OCI-LY3 (cell line): ENCODE data around the gene KRTAP4-16.
"Not testable (repeated sequence)": the region's sequence is repeated elsewhere in the genome, so short reads cannot be mapped to it uniquely, and the experiment has no call there.

Experiments
- H2AFZ ChIP-seq: fragments of 200-600, 300-600 bp; shearing (Covaris generic); 2 replicates; pipeline ENCODE4 v1.6.0; 2014; ENCODE audit warnings: antibody characterized with exemption, low read depth, low read length
- H3K27ac ChIP-seq: fragments of 200-600, 300-600 bp; sonication (generic); 2 replicates; pipeline ENCODE4 v1.5.1; 2014; ENCODE audit warnings: mild to moderate bottlenecking, low read length, moderate library complexity, mixed read lengths
- H3K27me3 ChIP-seq: fragments of 200-600, 300-600 bp; sonication (generic); 2 replicates; pipeline ENCODE4 v1.6.1; 2014; ENCODE audit warnings: low read depth, low read length, mixed read lengths
- H3K36me3 ChIP-seq: fragments of 200-600, 300-600 bp; sonication (generic); replicated peaks from 2 replicates; pipeline ENCODE3; 2014; ENCODE audit warnings: low read depth, low read length, mixed read lengths
- H3K4me1 ChIP-seq: fragments of 300-600, 200-600 bp; sonication (generic); 2 replicates; pipeline ENCODE4 v1.6.1; 2014; ENCODE audit warnings: low read length, mixed read lengths
- H3K4me2 ChIP-seq: fragments of 200-600, 300-600 bp; sonication (generic); 2 replicates; pipeline ENCODE4 v1.6.1; 2014; ENCODE audit warnings: low read length, mixed read lengths
- H3K4me3 ChIP-seq: fragments of 300-600, 200-600 bp; sonication (generic); 2 replicates; pipeline ENCODE4 v1.5.1; 2014; ENCODE audit warnings: antibody characterized with exemption, mild to moderate bottlenecking, low read length, moderate library complexity
- H3K79me2 ChIP-seq: fragments of 300-600, 200-600 bp; shearing (Covaris generic); 2 replicates; pipeline ENCODE4 v1.6.1; 2014; ENCODE audit warnings: mild to moderate bottlenecking, low read length, mixed read lengths
- H3K9ac ChIP-seq: fragments of 300-600, 200-600 bp; shearing (Covaris generic); 2 replicates; pipeline ENCODE4 v1.6.0; 2014; ENCODE audit warnings: mild to moderate bottlenecking, low read length, moderate library complexity
- H3K9me3 ChIP-seq: fragments of 200-600, 300-600 bp; shearing (Covaris generic); 2 replicates; pipeline ENCODE4 v1.6.1; 2014; ENCODE audit warnings: low read length, mixed read lengths; ENCODE audit not compliant: insufficient read depth
- H4K20me1 ChIP-seq: fragments of 200-600, 300-600 bp; sonication (generic); 2 replicates; pipeline ENCODE4 v1.6.1; 2016; ENCODE audit warnings: low read length, mixed read lengths; ENCODE audit not compliant: insufficient read depth
- CTCF ChIP-seq: fragments of 200-600, 300-600 bp; sonication (generic); IDR thresholded peaks from 2 replicates; pipeline ENCODE4 v1.5.1; 2014; ENCODE audit warnings: antibody characterized with exemption, low read length, low read depth
- EZH2phosphoT487 ChIP-seq: fragments of 200-600 bp; shearing (Covaris generic); IDR thresholded peaks from 2 replicates; pipeline ENCODE4 v1.6.1; 2018; ENCODE audit warnings: antibody characterized with exemption, mixed run types, low read depth

The KRTAP4-16 gene

DNA sequence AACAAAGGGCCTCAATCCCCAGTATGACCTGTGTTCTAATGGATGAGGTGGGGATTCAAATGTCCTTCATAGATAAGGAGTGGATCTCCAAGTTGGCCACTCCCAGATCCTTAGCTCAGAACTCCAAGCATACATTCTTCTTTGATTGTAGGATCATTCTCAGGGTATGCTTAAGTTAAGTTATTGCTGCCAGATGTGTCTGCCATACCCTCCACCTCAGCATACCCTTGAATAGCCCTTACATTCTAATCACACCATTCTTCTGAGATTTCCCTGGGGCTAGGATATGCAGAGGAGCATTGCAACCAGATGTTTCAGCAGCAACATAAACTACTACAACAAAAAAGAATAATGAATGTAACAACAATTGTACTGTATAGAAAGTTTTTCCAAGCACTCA lies 34.7 kb downstream of the KRTAP4-16 start:
- Histone ChIP-seq H3K4me2 (no peak overlapping the region), H3K27me3 (peaks cover 3% of the 10 kb centered on the region), H4K20me1 (no peaks in the 10 kb centered on the region), H2AFZ (no peak overlapping the region), H3K27ac (no peak overlapping the region), H3K9me3 (no peaks in the 10 kb centered on the region), H3K4me3 (no peak overlapping the region), H3K9ac (no peak overlapping the region), H3K4me1 (no peaks in the 10 kb centered on the region), H3K36me3 (no peaks in the 10 kb centered on the region), H3K79me2 (no peaks in the 10 kb centered on the region)
- TF ChIP-seq CTCF (no peak), EZH2phosphoT487 (no peak)

DNA sequence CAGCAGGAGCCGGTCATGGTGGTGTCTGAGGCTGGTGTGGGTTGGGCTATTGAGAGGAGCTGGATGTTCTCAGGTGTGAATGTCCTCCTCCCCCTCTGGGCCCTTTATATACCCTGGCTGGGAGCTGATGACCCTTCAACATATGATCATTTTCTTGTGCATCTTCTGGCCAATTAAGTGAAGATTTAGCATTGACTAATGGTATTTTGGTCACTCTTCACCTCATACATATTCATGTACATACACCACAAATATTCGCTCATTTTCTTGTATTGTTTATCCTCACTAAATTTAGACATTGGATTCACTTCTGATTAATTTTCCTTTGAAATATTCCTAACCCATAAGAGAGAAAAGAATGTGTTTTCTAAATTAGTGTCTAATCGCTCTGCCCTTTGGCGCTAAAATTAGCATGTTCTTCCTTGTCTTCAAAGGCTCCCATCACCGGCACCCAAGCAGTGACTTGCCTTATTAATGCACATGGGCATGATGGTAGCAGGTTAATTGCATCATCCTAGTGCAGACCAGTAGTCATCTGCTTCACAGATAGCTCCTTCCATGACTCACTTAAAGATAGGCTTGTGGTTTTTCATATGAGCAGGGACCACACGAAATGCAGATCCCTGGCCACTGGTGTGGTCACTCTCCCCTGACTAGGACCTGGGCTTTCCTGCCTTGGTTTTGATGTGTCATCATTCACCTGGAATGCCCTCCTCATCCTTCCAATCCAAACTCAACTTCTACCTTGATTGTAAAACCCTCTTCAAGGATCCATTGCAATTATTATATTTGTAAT lies 36.0 kb downstream of the KRTAP4-16 start, which contains the start of gene KRTAP2-4:
TSS of gene KRTAP2-4 (minus strand) at position 51 of the 796 bp plus-strand sequence. CDS start at position 17, 34 bp downstream.
- Histone ChIP-seq H3K4me3 (no peak within 1 kb of the TSS), H2AFZ (no peak within 1 kb of the TSS), H3K36me3 (no peaks in the 10 kb centered on the region), H3K4me1 (no peaks in the 10 kb centered on the region), H3K4me2 (no peak within 1 kb of the TSS), H3K79me2 (no peaks in the 10 kb centered on the region), H4K20me1 (no peaks in the 10 kb centered on the region), H3K27me3 (peaks cover 15% of the 10 kb centered on the region), H3K27ac (no peak within 1 kb of the TSS), H3K9me3 (no peaks in the 10 kb centered on the region), H3K9ac (no peak within 1 kb of the TSS)
- TF ChIP-seq CTCF, result no peak

DNA sequence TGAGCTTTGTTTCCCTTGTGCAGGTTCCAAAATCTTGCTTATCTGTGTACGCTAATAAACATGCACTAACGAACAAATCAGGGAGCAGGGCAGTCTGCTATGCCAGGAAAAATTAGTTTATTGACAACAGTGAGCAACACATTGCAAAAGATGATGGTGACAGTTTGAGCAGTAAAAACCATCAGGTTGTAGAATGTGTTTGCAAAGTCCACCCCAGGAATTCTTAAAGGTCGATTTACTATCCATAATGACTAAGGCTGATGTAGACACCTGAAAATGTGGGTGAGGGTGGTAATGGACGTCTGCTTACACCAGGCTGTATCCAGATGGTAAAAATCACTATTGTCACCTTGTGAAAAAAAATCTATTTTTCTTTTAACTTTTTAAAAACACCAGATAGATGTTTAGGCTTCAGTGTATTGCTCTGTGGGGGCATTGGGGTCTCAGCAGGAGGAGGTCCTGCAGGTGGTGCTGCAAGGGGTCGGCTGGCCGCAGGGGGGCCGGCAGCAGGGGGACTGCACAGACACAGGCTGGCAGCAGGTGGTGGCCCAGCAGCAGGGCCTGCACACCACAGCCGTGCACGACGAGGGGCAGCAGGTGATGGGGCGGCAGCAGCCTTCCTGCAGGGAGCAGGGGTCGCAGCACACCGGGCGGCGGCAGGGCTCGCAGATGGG lies 36.9 kb downstream of the KRTAP4-16 start:
- H3K9ac ChIP-seq, H3K4me1 ChIP-seq, H3K36me3 ChIP-seq, H2AFZ ChIP-seq, H4K20me1 ChIP-seq, H3K27ac ChIP-seq, H3K9me3 ChIP-seq, H3K79me2 ChIP-seq, H3K4me3 ChIP-seq, H3K4me2 ChIP-seq: not testable (repeated sequence)
- H3K27me3 ChIP-seq, result peaks cover 23% of the 10 kb centered on the region

- Histone ChIP-seq H3K4me1 (no peaks in the 10 kb centered on the region), H4K20me1 (no peaks in the 10 kb centered on the region), H3K27ac (no peak overlapping the region), H3K4me2 (no peak overlapping the region), H3K9ac (no peak overlapping the region), H2AFZ (no peak overlapping the region), H3K79me2 (no peaks in the 10 kb centered on the region), H3K36me3 (no peaks in the 10 kb centered on the region), H3K4me3 (no peak overlapping the region), H3K9me3 (no peaks in the 10 kb centered on the region), H3K27me3 (peaks cover 23% of the 10 kb centered on the region)
- TF ChIP-seq EZH2phosphoT487, result no peak
- no peak for TF ChIP-seq CTCF
Observed at GRCh38 chr17:41064301-41064700, 37.7 kb downstream of the KRTAP4-16 start.
